ENCODE results near the gene PLXND1.

Gene PLXND1

GRCh38 chr3:129571605-129572547 lies 34.6 kb downstream of the PLXND1 start:
- Histone ChIP-seq H3K27ac (replicated peaks) (no peak overlapping the region), H3K4me3 (replicated peaks; ENCODE audit: insufficient read depth, low read length) (no peak overlapping the region), H3K27me3 (ENCODE audit: insufficient read depth, poor library complexity, severe bottlenecking) (no peaks in the 10 kb centered on the region)
- TF ChIP-seq POLR2AphosphoS5 (IDR thresholded peaks at IDR 0.05; ENCODE audit: low read depth) (0 out of 2 replicates have a peak, but pooled peaks have one; percentile 35), GABPA (IDR thresholded peaks at IDR 0.05; ENCODE audit: low read depth) (no peak)
- no peak for DNase-seq (ENCODE audit: low read depth in 1 of 2, low spot score in 1 of 2)

GRCh38 chr3:129569856-129570255 lies 36.6 kb downstream of the PLXND1 start:
- H3K27ac ChIP-seq (replicated peaks), result no peak overlapping the region
- TF ChIP-seq GABPA (IDR thresholded peaks at IDR 0.05; ENCODE audit: low read depth) (no peak), CTCF (IDR thresholded peaks at IDR 0.05; ENCODE audit: insufficient read depth, low read length) (no peak), REST (IDR thresholded peaks at IDR 0.05; ENCODE audit: insufficient replicate concordance, low read depth) (no peak), POLR2AphosphoS5 (IDR thresholded peaks at IDR 0.05; ENCODE audit: low read depth) (no peak), SPI1 (IDR thresholded peaks at IDR 0.05; ENCODE audit: borderline replicate concordance, low read depth) (no peak)
- no peak overlapping the region for H3K4me3 ChIP-seq (replicated peaks; ENCODE audit: insufficient read depth, low read length)
- DNase-seq (ENCODE audit: low read depth in 1 of 2, low spot score in 1 of 2), result no peak
- no peaks in the 10 kb centered on the region for H3K27me3 ChIP-seq (ENCODE audit: insufficient read depth, poor library complexity, severe bottlenecking)

GRCh38 chr3:129567939-129568338 lies 38.5 kb downstream of the PLXND1 start:
- Histone ChIP-seq H3K27me3 (ENCODE audit: insufficient read depth, poor library complexity, severe bottlenecking) (no peaks in the 10 kb centered on the region), H3K27ac (replicated peaks) (no peak overlapping the region), H3K4me3 (replicated peaks; ENCODE audit: insufficient read depth, low read length) (no peak overlapping the region)
- no peak for DNase-seq (ENCODE audit: low read depth in 1 of 2, low spot score in 1 of 2)
- TF ChIP-seq SPI1 (IDR thresholded peaks at IDR 0.05; ENCODE audit: borderline replicate concordance, low read depth), result no peak
- TF ChIP-seq CTCF (IDR thresholded peaks at IDR 0.05; ENCODE audit: insufficient read depth, low read length), result no peak
- TF ChIP-seq POLR2AphosphoS5 (IDR thresholded peaks at IDR 0.05; ENCODE audit: low read depth), result no peak
- no peak for TF ChIP-seq GABPA (IDR thresholded peaks at IDR 0.05; ENCODE audit: low read depth)
- TF ChIP-seq REST (IDR thresholded peaks at IDR 0.05; ENCODE audit: insufficient replicate concordance, low read depth), result no peak

- no peak for DNase-seq (ENCODE audit: low read depth in 1 of 2, low spot score in 1 of 2)
- TF ChIP-seq POLR2AphosphoS5 (IDR thresholded peaks at IDR 0.05; ENCODE audit: low read depth) (no peak), GABPA (IDR thresholded peaks at IDR 0.05; ENCODE audit: low read depth) (no peak), REST (IDR thresholded peaks at IDR 0.05; ENCODE audit: insufficient replicate concordance, low read depth) (no peak), CTCF (IDR thresholded peaks at IDR 0.05; ENCODE audit: insufficient read depth, low read length) (no peak), SPI1 (IDR thresholded peaks at IDR 0.05; ENCODE audit: borderline replicate concordance, low read depth) (no peak)
- H3K4me3 ChIP-seq (replicated peaks; ENCODE audit: insufficient read depth, low read length), result no peak overlapping the region
- H3K27me3 ChIP-seq (ENCODE audit: insufficient read depth, poor library complexity, severe bottlenecking), result no peaks in the 10 kb centered on the region
- H3K27ac ChIP-seq (replicated peaks), result no peak overlapping the region
These were observed 39.2 kb downstream of the PLXND1 start for GRCh38 chr3:129567176-129567705.
